ENCODE data around the gene APBB3. TPM values are rescaled to one million over a fixed set of nuclear protein-coding genes. Genes with fewer than 3 reads are reported as not detected.
A peak's percentile ranks its signal among the peaks of the same experiment; 100 is the strongest.
"Not testable (repeated sequence)": the region's sequence is repeated elsewhere in the genome, so short reads cannot be mapped to it uniquely, and the experiment has no call there.

APBB3 gene
- polyA plus RNA-seq, 5 donors, result 41.6 to 57.2 (median 47.9) TPM

DNA sequence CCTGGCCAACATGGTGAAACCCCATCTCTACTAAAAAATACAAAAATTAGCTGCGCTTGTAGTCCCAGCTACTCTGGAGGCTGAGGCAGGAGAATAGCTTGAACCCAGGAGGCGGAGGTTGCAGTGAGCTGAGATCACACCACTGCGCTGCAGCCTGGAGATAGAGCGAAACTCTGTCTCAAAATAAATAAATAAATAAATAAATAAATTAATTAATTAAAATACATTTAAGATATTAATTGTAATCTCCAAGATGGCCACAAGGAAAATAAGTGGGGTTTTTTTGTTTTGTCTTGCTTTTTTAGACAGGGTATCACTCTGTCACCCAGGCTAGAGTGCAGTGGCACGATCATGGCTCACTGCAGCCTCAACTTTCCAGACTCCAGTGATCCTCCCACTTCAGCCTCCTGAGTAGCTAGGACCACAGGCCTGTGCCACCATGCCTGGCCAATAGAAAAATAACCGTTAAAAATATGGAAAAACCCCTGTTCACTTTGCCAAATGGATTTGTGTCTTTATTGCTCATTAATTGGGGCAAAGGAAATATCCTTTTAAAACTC is 14.9 kb upstream of the APBB3 start:
- DNase-seq, result not testable (repeated sequence)

DNA sequence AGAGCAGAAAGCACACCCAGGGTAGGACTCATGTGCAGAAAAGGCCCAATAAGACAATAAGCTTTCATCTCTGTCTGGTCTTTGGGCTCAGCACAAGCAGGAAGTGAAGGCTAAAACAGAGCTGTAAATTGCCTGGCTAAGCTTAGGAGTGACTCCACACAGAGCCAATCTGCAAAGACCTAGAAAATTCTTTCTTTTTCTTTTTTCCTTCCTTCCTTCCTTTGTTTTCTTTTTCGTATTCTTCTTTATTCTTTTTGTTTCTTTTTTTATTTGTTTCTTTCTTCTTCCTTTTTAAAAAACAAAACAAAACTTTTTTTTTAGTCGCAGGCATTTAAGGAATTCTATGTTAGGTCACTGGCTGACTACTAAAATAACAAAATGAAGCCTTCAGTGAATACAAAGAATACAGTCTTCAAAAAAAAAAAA is 12.4 kb upstream of the APBB3 start:
- DNase-seq, result no peak

GRCh38 chr5:140575309-140575708 is 10.9 kb upstream of the APBB3 start:
- no peak for DNase-seq

DNA sequence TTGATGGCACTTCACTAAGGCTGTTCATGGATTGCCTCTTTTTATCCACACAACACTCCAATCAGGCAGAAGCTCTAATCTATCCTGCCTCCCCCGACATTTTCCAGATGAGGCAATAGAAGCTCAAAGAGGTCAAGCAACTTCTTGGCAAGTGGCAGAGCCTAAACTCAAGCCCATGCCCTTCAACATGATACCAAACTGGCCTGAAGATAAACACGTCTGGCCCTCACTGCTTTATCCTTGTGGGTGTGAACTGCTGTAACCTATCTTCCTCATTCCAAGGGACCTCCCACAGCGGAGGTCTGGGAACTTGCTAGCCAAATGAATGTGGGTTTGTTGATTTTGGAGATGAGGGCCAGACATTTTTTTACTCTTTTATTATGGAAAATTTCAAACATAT is 9.8 kb upstream of the APBB3 start:
- DNase-seq, result no peak

- DNase-seq, result no peak
These were observed 9.3 kb upstream of the APBB3 start for GRCh38 chr5:140573683-140574082.

DNA sequence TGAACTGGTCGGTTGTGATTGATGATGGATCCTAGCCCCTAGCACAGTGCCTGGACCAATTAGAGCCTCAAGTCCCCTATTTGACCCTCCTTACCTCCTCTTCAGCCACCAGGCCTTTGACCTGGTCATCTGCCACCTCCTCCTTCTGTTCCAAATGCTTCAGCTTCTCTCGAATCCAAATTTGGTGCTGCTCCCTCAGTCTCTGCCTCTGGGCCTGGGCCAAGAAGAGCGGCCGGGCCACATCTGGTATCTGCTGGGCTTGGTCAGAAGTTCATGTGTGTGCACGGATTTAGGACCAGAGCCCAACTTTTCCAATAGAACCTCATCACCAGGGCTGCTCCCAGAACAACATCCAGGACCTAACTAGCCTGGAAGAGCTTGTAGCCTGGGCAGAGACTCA is 6.7 kb upstream of the APBB3 start:
- DNase-seq, result peak in 1 of 2 donors; percentile 62

DNA sequence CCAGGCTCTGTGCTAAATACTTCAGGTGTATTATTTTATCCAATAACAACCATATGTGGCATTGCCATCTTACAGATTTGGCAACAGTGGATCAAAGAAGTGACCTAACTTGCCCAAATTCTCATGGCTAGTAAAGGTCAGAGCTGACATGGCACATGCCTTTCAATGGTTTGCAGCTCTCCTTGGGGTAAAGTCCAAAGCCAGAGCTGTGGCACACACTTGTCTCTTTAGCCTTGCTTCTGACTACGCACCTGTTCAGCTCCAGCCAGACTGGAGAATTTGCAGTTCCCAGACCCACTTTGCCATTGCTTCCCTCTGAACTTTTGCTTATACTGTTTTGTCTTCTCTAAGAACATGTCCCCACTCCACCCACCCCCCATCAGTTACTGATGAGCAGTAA is 6.1 kb upstream of the APBB3 start:
- no peak for DNase-seq

DNA sequence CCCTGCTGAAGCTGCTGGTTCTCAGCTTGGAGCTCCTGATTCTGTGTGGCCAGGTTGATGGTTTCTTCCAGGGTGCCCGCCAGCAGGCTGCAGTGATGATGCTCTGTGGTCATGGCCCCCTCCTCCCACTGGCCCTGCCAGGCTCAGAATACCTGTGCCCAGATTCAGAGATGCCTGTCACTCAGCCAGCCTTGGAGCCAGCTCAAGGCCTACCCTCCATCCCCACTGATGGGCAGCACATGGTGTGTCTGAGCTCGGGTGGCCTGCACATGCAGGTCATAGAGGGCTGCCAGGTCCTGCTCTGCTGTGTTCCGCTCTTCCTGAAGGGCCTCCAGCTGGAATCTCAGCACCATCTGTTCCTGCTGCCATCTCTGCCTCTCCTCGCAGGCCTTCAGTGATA is 5.7 kb upstream of the APBB3 start:
- DNase-seq, result no peak

DNA sequence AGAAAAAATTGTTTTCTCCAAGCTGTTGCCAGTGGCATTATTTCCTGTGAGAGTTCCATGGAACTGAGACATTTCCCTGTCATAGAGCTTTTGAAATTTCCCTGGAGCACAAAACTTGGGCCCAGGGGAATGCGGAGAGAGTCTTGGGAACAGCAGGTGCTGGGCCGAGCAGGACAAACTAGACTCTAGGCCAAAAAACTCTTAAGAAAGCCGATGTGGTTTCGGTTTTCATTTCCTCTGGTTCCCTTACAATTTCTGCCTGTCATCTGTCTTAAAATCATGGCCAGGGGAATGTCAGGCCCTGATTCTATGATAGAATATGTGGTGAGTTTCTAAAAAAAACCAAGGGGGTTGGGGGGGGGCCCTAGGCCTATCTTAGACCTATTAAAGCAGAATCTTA is 4.8 kb upstream of the APBB3 start:
- DNase-seq, result no peak

DNA sequence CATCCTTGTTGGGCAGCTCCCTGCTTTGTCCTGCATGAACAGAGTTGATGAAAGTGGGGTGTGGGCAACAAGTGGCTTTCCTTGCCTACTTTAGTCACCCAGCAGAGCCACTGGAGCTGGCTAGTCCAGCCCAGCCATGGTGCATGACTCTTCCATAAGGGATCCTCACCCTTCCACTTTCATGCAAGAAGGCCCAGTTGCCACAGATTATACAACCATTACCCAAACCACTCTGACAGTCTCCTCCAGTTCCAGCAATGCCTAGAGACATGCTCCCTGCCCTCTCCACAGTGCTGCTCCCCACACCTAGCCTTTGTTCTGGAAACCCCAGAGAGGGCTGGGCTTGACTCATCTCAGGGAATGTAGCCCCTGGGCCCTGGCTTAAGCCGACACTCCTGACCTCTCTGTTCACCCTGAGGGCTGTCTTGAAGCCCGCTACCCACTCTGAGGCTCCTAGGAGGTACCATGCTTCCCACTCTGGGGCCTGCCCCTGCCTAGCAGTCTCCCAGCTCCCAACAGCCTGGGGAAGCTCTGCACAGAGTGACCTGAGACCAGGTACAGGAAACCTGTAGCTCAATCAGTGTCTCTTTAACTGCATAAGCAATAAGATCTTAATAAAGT is 4.2 kb upstream of the APBB3 start:
- no peak for DNase-seq

DNA sequence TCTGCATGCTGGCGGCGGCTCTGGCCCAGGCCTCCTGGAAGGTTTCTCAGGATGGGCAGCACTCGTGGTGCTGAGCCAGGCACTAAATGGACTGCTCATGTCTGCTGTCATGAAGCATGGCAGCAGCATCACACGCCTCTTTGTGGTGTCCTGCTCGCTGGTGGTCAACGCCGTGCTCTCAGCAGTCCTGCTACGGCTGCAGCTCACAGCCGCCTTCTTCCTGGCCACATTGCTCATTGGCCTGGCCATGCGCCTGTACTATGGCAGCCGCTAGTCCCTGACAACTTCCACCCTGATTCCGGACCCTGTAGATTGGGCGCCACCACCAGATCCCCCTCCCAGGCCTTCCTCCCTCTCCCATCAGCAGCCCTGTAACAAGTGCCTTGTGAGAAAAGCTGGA is 3.5 kb upstream of the APBB3 start:
- DNase-seq, result no peak

GRCh38 chr5:140567136-140567818 is 2.9 kb upstream of the APBB3 start:
- DNase-seq, result no peak

- no peak for DNase-seq
These were observed 2.3 kb upstream of the APBB3 start for GRCh38 chr5:140566665-140567064.

GRCh38 chr5:140565780-140566095 is 1.3 kb upstream of the APBB3 start:
- no peak for DNase-seq

GRCh38 chr5:140565024-140565779 is 804 bp upstream of the APBB3 start:
- no peak for DNase-seq

GRCh38 chr5:140563596-140563995 is 802 bp downstream of the APBB3 start:
- DNase-seq, result no peak

DNA sequence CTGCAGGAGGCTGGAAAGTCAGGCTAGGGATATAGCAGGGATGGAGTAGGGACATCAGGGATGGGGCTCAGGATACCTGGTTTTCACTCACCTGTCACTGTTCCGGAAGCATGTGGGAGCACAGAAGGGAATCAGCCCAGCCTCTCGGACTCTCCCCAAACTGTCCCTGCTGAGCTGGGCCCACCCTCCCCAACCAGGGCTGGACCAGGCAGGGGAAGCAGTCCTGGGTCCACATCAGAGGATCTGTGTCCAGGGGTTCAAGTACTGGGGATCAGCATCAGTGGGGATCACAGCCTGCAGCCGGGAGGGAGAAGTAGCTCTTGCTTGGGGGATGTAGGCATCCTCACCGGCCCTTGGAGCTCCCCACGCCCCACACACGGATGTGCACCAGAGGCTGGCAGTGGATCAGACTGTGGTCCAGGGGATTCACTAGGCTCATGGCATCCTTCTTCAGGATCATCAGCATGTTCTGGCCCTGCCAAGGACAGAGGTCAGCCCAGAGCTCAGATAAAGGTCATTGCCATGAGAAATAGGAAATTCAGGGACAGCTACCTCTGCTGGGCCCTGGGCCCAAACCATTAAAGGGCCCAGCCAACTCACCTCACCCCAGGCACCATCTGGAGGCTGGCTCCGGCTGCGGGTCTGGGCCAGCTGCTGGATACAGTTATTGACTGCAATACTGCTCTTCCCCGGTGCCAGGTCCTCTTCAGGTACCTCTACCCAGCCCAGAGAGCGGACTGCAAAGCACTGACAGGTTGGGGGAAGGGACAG is 2.5 kb downstream of the APBB3 start:
- DNase-seq, result no peak

DNA sequence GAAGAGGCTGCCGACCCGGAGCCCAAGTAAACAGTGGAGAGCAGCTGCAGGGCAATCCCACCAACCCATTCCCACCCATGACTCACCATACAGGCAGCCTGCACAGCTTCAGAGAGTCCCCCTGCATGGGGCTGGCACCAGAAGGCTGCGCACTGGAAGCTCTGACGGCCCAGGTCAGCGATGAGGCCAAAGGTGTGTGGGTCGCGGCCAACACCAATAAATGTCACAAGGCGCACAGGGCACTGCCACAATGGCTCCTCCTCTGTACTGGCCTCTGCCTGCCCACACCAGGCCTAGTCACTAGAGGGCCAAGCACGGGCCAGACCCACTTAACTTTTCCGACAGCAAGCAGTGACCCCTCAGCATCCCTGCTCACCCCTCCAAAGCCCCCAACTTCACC is 4.2 kb downstream of the APBB3 start:
- DNase-seq, result no peak

GRCh38 chr5:140558542-140558941 is 5.9 kb downstream of the APBB3 start:
- no peak for DNase-seq

- DNase-seq, result no peak
These were observed 6.4 kb downstream of the APBB3 start for GRCh38 chr5:140557965-140558364.

DNA sequence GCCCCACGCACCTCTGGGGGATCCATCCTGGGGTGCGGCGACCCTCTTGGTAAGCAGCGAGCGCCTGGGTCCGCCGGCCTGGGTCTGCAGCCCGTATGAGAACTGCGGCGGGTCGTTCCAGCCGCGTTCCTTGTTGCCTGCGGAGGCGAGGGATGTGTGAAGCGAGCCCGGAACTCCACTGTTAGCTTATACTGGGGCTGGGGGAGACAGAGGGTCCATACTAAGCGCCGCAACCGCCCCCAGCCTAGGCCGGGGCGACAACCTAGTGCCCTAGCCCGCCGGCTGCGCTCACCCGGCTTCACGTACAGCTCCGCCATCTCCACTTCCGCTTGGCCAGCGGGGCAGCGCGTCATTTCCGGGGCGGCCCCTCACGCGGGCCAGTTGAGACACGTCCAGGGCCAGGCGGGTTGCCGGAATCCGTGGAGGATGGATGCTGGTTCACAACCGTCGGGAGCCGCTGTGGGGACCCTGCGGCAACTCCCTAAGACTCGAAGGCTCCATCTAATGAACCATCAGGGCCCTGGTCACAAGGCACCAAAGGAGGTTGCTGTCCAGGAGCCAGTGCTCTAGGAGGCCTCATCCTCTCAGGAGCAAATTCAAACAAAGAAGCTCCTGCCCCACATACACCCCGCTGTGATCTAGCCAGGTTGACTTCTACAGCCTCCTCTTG is 7.1 kb downstream of the APBB3 start, which contains the start of gene SRA1:
Gene SRA1, minus strand, starts transcription at position 338 of the 670 bp plus-strand sequence. Its CDS starts 21 bp downstream, at position 317.
- DNase-seq, result peak; percentile 90 to 91
